GM18526 (cell line): ENCODE data around the gene TOP1.

Experiments
- POLR2A ChIP-seq: IDR thresholded peaks from 3 replicates; pipeline ENCODE4 v1.6.1; 2011; ENCODE audit not compliant: insufficient read length; ENCODE audit errors: extremely low read depth

TOP1 gene

DNA sequence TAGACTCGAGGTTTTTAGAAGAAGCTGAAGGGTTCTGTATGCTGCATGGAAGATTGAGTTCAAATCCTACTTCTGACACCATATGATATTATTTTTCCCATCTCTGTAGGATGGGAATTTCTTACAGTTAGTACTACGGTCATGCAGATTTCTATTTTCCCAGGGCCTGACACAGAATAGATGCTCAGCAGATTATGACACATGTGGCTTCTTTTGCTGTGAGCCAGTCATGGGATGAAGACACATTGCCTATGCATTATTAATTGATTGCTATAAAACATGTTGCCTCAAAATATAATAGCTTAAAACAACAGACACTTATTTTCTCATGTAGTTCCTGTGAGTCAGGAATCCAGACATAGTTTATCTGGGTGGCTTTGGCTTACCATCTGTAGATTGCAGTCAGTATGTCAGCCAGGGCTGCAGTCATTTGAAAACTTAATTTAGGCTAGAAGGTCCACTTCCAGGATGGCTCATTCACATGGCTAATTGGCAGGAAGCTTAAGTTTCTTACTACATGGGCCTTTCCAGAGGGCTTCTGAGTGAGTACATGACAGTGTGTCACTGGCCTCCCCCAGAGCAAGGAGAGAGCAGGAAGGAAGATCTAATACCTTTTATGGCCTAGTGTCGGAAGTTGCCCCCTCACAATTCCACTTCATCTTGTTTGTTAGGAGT, 29.5 kb downstream of the TOP1 start:
- TF ChIP-seq POLR2A, result no peak

DNA sequence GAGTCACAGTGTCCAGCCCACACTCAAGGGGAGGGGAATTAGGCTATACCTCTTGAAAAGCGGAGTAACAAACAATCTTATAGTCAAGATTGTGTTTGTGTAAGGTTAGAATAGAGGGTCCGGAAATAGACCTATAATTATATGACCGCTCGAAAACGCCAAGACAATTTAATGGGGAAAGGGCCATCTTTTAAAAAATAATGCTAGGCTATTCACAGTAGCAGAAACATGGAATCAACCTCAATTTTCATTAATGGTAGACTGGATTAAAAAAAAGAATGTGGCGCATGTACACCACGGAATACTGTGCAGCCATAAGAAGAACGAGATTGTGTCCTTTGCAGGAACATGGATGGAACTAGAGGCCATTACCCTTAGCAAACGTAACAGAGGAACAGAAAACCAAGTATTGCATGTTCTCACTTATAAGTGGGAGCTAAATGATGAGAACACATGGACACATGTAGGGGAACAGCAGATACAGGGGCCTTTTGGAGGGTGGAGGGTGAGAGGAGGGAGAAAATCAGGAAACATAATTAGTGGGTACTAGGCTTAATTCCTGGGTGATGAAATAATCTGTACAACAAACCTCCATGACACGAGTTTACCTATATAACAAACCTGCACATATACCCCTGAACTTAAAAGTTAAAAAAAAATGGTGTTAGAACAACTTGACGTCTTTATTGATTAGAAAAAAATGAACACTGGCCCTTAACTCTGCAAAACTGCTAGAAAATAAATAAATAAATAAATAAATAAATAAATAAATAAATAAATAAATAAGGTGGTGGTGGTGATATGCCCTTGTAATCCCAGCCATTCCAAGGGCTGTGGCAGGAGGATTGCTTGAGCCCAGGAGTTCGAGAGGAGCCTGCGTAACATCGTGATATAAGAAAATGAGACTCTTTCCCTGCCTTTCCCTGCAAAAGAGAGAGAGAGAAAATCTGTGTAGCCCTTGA, 30.3 kb downstream of the TOP1 start:
- no peak for TF ChIP-seq POLR2A

DNA sequence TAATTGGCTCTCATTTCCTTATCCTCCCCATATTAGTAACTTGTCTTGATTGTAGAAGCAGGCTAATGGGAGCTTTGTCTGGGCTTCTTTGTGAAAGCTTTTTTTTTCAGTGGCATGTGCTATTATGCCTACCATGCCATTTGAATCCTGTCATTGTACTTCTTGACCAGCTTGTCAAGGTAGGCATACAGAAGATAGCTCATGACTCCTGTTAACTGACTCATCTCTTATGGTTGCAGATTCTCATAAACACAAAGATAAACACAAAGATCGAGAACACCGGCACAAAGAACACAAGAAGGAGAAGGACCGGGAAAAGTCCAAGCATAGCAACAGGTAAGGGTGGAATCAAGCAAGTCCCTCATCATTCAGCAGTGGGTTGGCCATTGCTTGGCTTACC, 32.5 kb downstream of the TOP1 start:
- TF ChIP-seq POLR2A, result no peak

DNA sequence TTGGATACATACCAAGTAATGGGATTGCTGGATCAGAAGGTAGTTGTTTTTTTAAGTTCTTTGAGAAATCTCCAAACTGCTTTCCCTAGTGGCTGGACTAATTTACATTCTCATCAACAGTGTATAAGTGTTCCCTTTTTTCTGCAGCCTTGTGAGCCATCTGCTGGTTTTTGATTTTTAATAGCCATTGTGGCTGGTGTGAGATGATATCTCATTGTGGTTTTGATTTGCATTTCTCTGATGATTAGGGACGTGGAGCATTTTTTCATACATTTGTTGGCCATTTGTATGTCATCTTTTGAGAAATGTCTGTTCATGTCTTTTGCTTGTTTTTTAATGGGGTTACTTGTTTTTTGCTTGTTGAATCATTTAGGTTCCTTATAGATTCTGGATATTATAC, 34.8 kb downstream of the TOP1 start:
- TF ChIP-seq POLR2A, result no peak

DNA sequence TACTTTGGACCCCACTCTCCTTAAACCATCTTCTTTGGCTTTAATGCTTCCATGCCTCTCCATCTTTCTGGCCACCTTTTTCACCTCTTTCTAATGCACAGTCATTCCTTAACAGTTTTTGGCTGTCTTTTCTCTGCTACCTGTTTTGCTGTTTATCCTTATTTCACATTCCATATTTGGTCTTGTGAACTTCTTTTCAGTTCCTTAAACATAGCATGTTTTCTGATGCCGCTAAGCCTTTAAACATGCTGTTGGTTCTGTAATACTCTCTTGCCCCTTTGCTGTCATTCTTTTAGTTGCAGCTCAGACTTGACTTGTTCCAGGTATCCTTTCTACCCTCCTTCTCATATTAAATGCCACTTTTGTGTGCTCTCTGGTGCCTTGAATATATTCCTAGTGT, 35.8 kb downstream of the TOP1 start:
- no peak for TF ChIP-seq POLR2A

DNA sequence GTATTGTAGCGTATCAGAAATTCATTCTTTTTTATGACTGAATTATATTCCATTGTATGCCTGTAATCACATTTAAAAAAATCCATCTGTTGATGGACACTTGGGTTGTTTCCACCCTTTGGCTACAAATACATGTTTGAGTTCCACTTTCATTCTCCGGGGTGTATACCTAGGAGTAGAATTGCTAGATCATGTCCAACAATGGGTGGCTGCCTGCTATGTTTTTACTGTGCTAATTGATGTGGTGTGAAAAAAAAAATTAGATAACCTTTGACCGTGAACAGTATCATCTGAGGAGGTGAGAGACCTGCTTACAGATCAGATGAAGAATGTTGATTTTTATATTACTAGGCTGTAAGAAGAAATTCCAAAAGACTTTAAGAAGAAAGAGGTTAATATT, 37.1 kb downstream of the TOP1 start:
- no peak for TF ChIP-seq POLR2A

DNA sequence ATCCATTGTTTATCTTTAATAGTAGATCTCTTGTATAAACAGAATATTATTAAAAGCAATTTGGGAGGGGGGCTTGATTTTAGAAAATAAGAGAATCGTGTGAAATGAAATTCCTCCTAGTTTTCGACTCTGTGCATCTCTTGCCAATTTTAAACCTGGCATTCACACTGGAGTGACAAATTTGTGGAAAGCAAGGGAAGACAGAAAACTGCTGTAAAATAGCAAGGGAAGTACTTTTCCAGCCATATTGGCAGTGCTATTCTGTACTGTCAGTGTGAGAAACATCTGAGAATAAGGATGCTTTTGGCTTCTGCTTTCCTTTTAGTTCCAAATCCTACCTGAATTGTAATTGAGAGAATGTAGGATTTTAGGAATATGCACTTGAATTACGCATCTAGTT, 40.2 kb downstream of the TOP1 start:
- TF ChIP-seq POLR2A, result no peak

DNA sequence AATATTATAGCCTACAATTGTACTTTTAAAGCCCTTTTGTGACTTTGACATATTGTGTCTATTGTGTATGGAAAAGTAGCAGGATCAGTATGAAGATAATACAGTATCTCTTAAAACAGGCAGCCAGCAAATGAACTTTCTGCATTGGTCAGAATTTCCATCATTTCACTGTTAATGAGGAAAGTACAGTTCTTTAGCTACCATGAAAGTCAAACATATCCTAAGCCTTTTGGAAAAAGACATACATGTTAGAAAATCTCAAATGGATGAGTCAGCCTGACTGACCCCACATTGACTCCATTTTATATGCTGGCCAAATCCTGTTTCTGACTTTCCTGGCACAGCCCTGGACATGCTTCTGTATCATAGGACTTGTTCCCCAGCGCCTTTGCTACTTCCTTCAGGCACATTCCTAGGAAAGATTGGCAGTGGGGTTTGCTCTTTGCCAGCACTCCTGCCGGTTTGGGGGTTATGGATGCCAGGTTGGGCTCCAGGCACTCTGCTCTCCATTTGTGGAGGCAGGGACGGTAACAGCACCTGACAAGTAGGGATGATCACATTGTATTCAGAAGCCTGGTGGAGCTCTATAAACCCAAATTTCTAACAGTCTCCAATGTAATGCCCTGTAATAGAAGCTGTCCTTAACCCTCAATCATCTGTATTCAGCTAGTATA, 43.7 kb downstream of the TOP1 start:
- no peak for TF ChIP-seq POLR2A

DNA sequence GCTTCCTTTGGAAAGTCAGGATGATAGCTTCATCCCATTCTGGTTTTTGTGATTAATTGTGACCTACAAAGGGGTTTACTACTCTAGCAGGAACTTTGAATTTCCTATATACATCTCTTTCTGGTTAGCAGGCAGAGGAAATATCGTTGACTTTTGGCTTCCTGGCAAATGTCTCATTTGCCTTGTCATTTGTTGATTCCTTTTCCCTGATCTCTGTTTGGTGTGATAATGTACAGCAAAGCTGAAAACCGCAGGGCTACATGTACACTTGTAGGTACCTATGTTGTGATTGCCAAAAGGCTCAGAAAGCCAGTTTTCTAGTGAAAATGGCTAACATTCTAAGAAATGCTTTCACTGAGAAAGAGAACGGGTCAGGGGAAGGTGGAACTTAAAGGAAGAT, 44.3 kb downstream of the TOP1 start:
- TF ChIP-seq POLR2A, result no peak

DNA sequence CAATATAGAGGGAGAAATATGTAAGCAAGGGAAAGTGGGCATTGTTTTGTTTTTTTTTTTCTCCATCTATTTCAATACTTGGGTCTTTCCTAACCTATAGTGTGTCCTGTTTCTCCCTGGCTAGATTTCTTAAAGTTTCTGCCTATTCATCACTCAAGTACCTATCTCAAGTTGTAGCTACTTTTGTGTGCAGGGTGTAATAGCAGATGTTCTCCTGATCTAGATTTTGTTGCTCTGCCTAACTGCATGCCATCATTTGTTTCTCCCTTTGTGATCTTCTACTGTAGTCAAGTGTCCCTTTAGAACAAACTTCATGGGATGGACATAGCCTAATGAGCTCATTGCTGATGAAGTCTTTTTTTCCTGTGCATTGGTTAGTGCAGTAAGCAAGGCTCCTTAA, 45.8 kb downstream of the TOP1 start:
- no peak for TF ChIP-seq POLR2A

DNA sequence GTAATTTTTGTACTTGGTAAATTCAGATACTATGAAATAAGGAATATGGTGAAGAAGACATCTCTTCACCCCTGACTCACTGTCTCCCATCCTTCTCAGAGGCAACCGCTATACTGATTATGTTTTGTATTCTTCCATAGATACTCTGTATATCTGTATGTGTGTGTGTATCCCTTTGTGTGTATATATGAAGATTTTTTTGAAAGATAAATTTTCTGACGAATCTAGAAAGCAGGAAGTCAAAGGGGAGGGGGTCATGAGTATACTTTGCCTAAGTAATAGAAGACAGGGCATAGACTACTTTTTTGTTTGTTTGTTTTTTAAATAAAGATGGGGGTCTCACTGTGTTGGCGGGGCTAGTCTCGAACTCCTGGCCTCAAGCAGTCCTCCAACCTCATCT, 48.2 kb downstream of the TOP1 start:
- TF ChIP-seq POLR2A, result no peak

DNA sequence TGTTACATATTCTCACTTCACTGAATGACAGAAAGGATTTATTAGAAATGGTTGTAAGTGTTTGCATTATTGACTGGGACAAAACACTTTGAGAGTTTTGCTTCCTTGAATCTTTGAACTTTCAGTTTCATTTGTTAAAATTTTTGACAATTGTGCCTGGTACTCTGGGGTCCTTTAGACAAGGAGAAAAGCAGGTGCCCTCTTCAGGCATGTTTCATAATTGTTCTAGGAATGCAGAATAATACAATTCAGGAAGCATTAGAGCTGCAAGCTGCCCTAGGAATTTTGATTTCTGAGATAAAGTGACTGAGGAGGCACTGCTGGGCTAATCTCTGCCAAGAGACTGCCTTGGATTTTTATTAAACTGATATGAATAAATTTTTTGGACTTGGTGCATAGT, 49.7 kb downstream of the TOP1 start:
- TF ChIP-seq POLR2A, result no peak

DNA sequence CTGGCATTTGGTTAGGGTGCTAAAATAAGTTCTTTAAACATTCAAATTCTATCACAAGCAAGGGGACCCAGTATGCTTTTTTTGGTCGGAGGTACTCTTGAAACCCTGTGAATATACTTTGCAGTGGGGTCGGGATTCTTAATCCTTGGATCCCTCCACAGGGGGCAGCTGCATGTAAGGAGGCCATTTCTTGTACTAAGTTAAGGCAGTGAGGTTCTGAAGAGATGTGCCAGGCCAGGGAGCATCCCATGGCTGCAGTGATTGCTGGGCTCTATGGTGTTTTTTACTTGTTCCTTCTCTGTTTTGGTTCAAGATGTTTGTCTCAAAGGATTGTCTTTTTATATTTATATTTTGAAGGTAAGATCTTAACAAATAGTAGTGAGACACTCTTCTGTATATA, 50.4 kb downstream of the TOP1 start:
- TF ChIP-seq POLR2A, result no peak

DNA sequence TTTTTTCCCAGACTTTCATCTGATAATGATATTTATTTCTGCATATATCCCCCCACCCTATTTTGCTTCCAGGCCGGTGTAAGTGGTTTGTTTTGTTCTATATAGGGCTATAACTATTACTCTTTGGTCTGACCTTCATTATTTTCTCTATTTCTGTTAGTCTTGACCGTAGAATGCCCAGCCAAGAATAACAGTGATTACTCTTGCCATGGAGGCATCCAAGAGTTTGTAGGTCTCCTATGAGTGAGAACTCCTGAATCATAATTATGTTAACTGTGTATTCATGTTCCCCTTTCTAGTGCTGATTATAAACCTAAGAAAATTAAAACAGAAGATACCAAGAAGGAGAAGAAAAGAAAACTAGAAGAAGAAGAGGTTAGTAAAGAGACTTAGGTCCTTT, 52.2 kb downstream of the TOP1 start:
- no peak for TF ChIP-seq POLR2A

DNA sequence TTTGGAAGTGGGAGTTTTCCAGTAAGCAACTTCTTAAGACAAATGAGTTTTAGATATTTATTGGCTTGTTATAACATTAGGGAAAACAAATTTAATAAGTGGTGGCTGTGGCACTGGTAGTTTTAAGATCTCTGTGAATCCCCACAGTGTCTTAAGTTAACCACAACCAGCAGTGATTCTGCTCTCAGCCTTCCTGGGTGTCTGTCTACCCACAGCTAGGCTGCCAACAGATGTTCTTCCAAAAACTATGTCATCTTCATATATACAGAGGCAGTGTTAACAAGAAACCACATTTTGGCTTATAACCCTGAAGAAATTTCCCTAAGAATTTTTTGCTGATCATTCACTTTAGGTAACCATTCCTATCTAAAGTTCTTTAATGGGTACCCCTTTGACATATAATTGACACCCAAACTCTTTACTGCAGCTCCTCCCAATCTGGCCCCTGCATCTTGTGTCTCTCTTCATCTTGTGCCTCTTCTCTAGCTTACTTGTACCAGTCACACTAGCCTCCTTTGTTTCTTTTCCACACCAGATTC, 52.7 kb downstream of the TOP1 start:
- TF ChIP-seq POLR2A, result no peak

DNA sequence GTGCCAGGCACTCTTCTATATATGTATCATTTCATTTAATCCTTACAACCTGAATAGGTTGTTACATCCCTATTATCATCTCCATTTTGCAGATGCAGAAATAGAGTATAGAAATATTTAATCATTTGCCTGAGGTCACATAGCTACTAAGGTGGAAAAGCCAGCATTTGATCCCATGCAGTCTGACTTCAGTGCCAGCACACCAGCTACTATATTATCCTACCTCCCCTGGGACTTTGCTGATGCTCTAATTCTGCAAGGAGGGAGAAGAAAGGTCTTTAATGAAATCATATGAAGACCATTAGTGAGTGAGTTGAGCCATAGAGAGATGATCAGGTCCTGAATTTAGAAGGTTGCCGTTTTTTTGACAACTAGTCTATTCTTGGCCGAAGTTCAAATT, 53.7 kb downstream of the TOP1 start:
- TF ChIP-seq POLR2A, result no peak
